HT1080 (cell line): ENCODE measurements around the gene CENPQ. TPM values are rescaled to one million over a fixed set of nuclear protein-coding genes. Genes with fewer than 3 reads are reported as not detected.
"Not testable (repeated sequence)": the region's sequence is repeated elsewhere in the genome, so short reads cannot be mapped to it uniquely, and the experiment has no call there.

Source experiments
- DNase-seq: peaks from one replicate; pipeline ENCODE4 v3.0.0-alpha.2; 2015; ENCODE audit warnings: low read depth
- polyA plus RNA-seq, 2 experiments: library from polyadenylated mRNA; depleted of rRNA; stranded (reverse); fragments of >200 nt; gene quantifications; 2 replicates each; pipeline ENCODE4 v1.2.3, GENCODE V29; 2015
- total RNA-seq: library from RNA; depleted of rRNA; stranded (reverse); fragments of >200 nt; shearing (Covaris generic); gene quantifications from 2 replicates; pipeline ENCODE4 v1.2.3, GENCODE V29; 2014; rRNA removed

CENPQ gene
- total RNA-seq = 10.2 and 10.9 TPM in 2 replicates
- polyA plus RNA-seq (2015; cell fraction: cytosol; rRNA removed) = 14.7 and 15.1 TPM in 2 replicates
- 14.0 and 14.3 TPM in 2 replicates for polyA plus RNA-seq (2015; cell fraction: nucleus; rRNA removed)

GRCh38 chr6:49462927-49463611 lies at the start of gene CENPQ, which contains the start of gene MMUT:
TSS of gene CENPQ (plus strand) at chr6:49463370. CDS start at chr6:49470177, 6,807 bp downstream.
TSS of gene MMUT (minus strand) at chr6:49463253. CDS start at chr6:49459466, 3,787 bp downstream.
- peak; percentile 94 for DNase-seq

- DNase-seq = no peak
Observed at GRCh38 chr6:49415358-49415757, 47.8 kb upstream of the CENPQ start.

GRCh38 chr6:49416195-49416594 lies 47.0 kb upstream of the CENPQ start:
- no peak for DNase-seq

DNA sequence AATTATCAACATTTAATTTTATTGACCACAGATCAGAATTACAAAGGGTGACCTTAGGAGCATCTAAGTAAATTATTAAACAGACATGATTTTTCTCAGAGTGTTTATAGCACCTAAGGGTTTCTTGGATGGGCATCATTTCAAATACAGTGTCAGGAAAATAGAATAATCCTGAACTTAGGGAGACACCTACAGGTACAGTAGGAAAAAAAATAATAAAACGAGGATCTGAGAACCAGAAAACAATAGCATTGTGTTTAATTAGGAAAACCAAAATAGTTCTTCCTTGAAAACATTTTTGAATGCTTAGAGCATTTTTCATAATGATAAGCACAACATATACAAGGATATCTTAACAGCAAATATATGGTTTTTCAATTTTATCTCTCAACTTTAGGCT lies 39.4 kb upstream of the CENPQ start:
- DNase-seq = peak; percentile 1

GRCh38 chr6:49430187-49430586 lies 33.0 kb upstream of the CENPQ start:
- peak; percentile 2 for DNase-seq

DNA sequence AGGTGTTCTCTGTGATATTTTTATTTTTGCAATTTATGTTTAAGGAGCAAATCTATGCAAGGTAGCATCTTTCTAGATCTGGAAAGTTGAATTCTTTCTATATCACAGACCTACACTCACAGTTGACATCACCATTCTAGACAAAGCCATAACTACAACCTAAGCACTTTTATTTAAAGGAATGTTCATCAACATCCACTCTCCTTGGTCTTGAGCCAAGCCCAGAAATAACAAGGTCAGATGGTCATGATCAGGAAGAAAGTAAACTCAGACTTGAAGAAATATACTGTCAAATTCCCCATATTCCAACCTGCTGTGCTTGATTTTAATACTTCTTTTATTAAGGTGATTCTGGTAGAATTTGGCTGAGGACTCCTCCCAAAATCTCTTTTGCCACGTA lies 32.3 kb upstream of the CENPQ start:
- no peak for DNase-seq

DNA sequence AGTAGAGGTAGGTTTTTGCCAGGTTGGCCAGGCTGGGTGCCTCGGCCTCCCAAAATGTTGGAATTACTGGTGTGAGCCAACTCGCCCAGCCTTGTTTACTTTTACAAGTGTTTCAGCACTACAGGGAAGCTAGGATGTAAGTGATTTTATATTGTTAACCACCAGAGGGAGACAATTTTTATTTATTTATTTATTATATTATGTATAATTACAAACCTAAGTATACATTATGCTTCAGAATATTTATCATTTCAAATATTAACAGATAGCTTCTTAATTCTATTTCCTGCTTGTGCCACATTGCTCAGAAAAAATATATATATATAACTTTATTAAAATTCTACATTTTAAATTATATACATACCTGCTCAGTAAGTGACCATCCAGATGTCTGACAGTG lies 9.9 kb upstream of the CENPQ start:
- no peak for DNase-seq

DNA sequence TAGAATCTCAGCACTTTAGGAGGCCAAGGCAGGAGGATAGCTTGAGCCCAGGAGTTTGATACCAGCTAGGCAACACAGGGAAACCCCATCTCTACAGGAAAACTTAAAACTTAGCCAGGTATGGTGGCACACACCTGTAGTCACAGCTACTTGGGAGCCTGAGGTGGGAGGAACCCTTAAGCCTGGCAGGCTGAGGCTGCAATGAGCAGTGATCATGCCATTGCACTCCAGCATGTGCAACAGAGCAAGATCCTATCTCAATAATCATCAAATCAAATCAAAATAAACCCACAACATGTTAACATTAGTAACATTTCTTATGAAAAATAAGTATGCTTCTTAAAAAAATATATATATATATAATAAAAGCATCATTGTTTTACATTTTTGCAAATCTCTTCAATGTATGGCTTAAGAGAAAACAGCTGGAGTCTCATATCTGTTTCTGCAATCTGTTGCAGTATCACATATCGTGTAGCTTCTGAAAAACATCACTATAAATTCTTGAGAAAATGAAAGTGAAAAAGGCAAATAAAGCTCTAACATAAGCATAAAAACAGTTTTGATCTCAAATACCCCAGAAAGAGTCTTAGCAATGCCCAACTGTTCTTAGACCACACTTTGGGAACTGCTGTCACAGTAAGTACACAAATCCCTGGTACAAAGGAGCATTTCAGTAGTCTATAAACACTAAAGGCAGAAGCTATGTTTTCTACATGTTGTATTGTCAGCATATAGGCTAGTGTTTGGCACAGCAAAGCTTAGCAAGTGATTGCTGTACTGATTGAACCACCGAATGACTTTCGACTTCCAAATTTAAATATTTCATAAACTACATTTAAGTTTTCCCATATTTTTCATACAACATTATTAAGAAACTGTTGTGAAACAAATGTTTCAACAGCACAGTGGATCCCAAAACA lies 8.1 kb upstream of the CENPQ start:
- no peak for DNase-seq

- peak; percentile 19 for DNase-seq
Observed at GRCh38 chr6:49457771-49458170, 5.4 kb upstream of the CENPQ start.

- DNase-seq = no peak
Observed at GRCh38 chr6:49462071-49462470, 1.1 kb upstream of the CENPQ start.

GRCh38 chr6:49462599-49462926 lies 607 bp upstream of the CENPQ start:
- no peak for DNase-seq

- DNase-seq = no peak
Observed at GRCh38 chr6:49463612-49463967, 420 bp downstream of the CENPQ start.

GRCh38 chr6:49464691-49465090 lies 1.5 kb downstream of the CENPQ start:
- DNase-seq = no peak

GRCh38 chr6:49468042-49468441 lies 4.9 kb downstream of the CENPQ start:
- DNase-seq = no peak

GRCh38 chr6:49476564-49476963 lies 13.4 kb downstream of the CENPQ start:
- DNase-seq = not testable (repeated sequence)

GRCh38 chr6:49479308-49479970 lies 16.3 kb downstream of the CENPQ start:
- DNase-seq = no peak

GRCh38 chr6:49481846-49482245 lies 18.7 kb downstream of the CENPQ start:
- not testable (repeated sequence) for DNase-seq

- not testable (repeated sequence) for DNase-seq
Observed at GRCh38 chr6:49483380-49483779, 20.2 kb downstream of the CENPQ start.

- DNase-seq = no peak
Observed at GRCh38 chr6:49490633-49491032, 27.5 kb downstream of the CENPQ start.

- no peak for DNase-seq
Observed at GRCh38 chr6:49497304-49497703, 34.1 kb downstream of the CENPQ start.

DNA sequence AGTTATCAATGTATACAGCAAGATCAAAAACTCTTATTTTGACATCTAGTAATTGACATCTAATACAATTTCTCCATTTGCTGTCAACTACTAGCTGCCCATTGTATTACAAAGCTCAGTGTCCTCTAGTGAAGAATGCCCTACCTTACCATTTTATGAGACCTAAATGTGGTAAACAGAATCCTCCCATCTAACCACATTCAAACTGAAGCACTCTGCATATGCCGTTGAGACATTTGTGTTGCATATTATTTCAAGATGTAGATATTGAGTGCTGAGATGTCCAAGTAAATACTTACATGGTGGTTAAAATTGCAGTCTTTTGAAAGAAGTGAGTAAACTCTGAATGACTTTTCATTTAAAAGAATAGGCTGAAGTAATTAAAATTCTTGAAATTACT lies 36.0 kb downstream of the CENPQ start:
- DNase-seq = no peak

- no peak for DNase-seq
Observed at GRCh38 chr6:49499623-49500022, 36.5 kb downstream of the CENPQ start, which contains the start of gene GLYATL3. TSS of gene GLYATL3 (plus strand) at chr6:49499923. CDS start at chr6:49511991, 12,068 bp downstream.
